Measurements from ENCODE around the gene UNK. TPM values are rescaled to one million over a fixed set of nuclear protein-coding genes. Genes with fewer than 3 reads are reported as not detected.

The UNK gene
- total and polyA plus RNA-seq, 2 of the 13 experiments (the other 11 are each of a cell fraction or from before 2014, with no cell fraction given) = 31.6 to 33.0 TPM

DNA sequence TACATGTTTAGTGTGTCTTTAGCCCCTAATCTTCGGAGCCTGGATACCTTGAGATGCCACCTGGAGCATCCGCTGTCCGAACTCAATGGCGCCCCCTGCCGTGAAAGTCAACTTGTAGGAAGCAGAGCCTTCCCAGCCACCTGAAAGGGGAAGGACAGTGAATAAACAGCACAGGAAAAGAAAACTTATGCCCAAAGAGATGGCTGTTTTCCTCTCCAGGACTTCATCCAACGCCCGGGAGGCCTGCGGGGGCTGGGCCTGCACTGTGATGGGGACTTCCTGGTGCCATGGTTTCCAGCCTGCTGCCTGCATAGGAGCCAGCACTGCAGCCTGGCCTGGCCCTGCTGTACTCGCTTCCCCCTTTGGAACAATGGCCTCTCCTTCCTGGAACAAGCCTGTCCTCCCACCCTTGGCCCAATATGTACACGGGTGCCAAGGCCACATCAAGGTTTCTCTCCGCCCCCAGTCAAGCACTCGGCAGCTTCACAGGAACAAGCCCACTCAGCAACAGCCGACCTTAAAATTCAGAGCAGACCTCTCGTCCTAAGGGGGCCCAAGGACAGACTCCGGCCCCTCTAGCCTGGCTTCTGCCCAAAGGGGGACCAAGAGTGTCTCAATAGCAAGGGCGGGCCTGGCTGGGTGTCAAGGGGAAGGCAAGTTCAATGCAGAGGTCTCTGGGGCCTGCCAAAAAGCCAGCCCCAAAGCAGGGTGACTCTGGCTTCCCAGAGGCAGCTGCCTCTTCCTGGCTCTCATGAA, 64.1 kb downstream of the UNK start (continued):
- TF ChIP-seq, protein P1, sequence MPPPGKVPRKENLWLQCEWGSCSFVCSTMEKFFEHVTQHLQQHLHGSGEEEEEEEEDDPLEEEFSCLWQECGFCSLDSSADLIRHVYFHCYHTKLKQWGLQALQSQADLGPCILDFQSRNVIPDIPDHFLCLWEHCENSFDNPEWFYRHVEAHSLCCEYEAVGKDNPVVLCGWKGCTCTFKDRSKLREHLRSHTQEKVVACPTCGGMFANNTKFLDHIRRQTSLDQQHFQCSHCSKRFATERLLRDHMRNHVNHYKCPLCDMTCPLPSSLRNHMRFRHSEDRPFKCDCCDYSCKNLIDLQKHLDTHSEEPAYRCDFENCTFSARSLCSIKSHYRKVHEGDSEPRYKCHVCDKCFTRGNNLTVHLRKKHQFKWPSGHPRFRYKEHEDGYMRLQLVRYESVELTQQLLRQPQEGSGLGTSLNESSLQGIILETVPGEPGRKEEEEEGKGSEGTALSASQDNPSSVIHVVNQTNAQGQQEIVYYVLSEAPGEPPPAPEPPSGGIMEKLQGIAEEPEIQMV (CRISPR knock-in tag; IDR thresholded peaks at IDR 0.05; ENCODE audit: low read depth) = peak; percentile 76; the same call in 1 of the 2 replicates
- TF ChIP-seq ZNF850 (CRISPR knock-in tag; conservative IDR thresholded peaks at IDR 0.05) = no peak
- TF ChIP-seq, protein P2, sequence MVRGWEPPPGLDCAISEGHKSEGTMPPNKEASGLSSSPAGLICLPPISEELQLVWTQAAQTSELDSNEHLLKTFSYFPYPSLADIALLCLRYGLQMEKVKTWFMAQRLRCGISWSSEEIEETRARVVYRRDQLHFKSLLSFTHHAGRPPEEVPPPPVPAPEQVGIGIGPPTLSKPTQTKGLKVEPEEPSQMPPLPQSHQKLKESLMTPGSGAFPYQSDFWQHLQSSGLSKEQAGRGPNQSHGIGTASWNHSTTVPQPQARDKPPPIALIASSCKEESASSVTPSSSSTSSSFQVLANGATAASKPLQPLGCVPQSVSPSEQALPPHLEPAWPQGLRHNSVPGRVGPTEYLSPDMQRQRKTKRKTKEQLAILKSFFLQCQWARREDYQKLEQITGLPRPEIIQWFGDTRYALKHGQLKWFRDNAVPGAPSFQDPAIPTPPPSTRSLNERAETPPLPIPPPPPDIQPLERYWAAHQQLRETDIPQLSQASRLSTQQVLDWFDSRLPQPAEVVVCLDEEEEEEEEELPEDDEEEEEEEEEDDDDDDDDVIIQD (CRISPR knock-in tag; IDR thresholded peaks at IDR 0.05; ENCODE audit: low read depth) = no peak
- TF ChIP-seq ZNF12 (CRISPR knock-in tag; IDR thresholded peaks at IDR 0.05) = no peak
- no peak for TF ChIP-seq ZNF564 (CRISPR knock-in tag; IDR thresholded peaks at IDR 0.05)
- peak; percentile 41 for TF ChIP-seq STAG1 (CRISPR knock-in tag; IDR thresholded peaks at IDR 0.05)
- TF ChIP-seq KDM3A (CRISPR knock-in tag; IDR thresholded peaks at IDR 0.05; ENCODE audit: low read depth) = no peak
- TF ChIP-seq GZF1 (CRISPR knock-in tag; IDR thresholded peaks at IDR 0.05) = no peak
- TF ChIP-seq GATAD2A (CRISPR knock-in tag; IDR thresholded peaks at IDR 0.05) = peak; percentile 43
- TF ChIP-seq ZNF207 (IDR thresholded peaks at IDR 0.05; ENCODE audit: borderline replicate concordance) = no peak
- TF ChIP-seq ZNF282 (IDR thresholded peaks at IDR 0.05; ENCODE audit: partially characterized antibody) = no peak
- peak; percentile 32; the same call in 1 of the 2 replicates for TF ChIP-seq RARA (CRISPR knock-in tag; IDR thresholded peaks at IDR 0.05)
- TF ChIP-seq, protein P3, sequence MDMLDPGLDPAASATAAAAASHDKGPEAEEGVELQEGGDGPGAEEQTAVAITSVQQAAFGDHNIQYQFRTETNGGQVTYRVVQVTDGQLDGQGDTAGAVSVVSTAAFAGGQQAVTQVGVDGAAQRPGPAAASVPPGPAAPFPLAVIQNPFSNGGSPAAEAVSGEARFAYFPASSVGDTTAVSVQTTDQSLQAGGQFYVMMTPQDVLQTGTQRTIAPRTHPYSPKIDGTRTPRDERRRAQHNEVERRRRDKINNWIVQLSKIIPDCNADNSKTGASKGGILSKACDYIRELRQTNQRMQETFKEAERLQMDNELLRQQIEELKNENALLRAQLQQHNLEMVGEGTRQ (IDR thresholded peaks at IDR 0.05; ENCODE audit: low read depth, low read length) = no peak
- TF ChIP-seq, protein P3 (CRISPR knock-in tag; IDR thresholded peaks at IDR 0.05; ENCODE audit: borderline replicate concordance) = no peak
- peak; percentile 60 for TF ChIP-seq GATAD1 (CRISPR knock-in tag; IDR thresholded peaks at IDR 0.05)
- TF ChIP-seq U2AF2 (IDR thresholded peaks at IDR 0.05; ENCODE audit: low read depth, low read length) = no peak
- no peak for TF ChIP-seq MLLT10 (CRISPR knock-in tag; IDR thresholded peaks at IDR 0.05)
- TF ChIP-seq MED8 (CRISPR knock-in tag; IDR thresholded peaks at IDR 0.05; ENCODE audit: insufficient replicate concordance) = no peak
- TF ChIP-seq, protein P4, sequence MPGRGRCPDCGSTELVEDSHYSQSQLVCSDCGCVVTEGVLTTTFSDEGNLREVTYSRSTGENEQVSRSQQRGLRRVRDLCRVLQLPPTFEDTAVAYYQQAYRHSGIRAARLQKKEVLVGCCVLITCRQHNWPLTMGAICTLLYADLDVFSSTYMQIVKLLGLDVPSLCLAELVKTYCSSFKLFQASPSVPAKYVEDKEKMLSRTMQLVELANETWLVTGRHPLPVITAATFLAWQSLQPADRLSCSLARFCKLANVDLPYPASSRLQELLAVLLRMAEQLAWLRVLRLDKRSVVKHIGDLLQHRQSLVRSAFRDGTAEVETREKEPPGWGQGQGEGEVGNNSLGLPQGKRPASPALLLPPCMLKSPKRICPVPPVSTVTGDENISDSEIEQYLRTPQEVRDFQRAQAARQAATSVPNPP (CRISPR knock-in tag; IDR thresholded peaks at IDR 0.05) = no peak
- no peak for TF ChIP-seq PTBP1 (IDR thresholded peaks at IDR 0.05; ENCODE audit: low read depth, low read length, poor library complexity, severe bottlenecking)
- no peak for TF ChIP-seq CENPT (CRISPR knock-in tag; IDR thresholded peaks at IDR 0.05; ENCODE audit: low read depth)
- TF ChIP-seq YEATS2 (CRISPR knock-in tag; IDR thresholded peaks at IDR 0.05; ENCODE audit: borderline replicate concordance) = no peak
- TF ChIP-seq GTF3A (CRISPR knock-in tag; conservative IDR thresholded peaks at IDR 0.05) = no peak
- TF ChIP-seq MED1 (CRISPR knock-in tag; IDR thresholded peaks at IDR 0.05) = peak; percentile 44; the same call in 1 of the 2 replicates
- TF ChIP-seq ISL2 (CRISPR knock-in tag; IDR thresholded peaks at IDR 0.05) = no peak
- no peak for TF ChIP-seq ZNF143 (CRISPR knock-in tag; IDR thresholded peaks at IDR 0.05)
- peak; percentile 51; the same call in 1 of the 2 replicates for TF ChIP-seq RAD21 (CRISPR knock-in tag; IDR thresholded peaks at IDR 0.05)

All from HepG2 (cell line).